Ammon's horn (tissue), 1 donor: ENCODE data around the gene ZC3H11A.
"Not testable (repeated sequence)": the region's sequence is repeated elsewhere in the genome, so short reads cannot be mapped to it uniquely, and the experiment has no call there.

Experiments
- DNase-seq: peaks from one replicate; pipeline ENCODE4 v3.0.0-alpha.2; 2016; ENCODE audit warnings: low spot score

ZC3H11A gene

GRCh38 chr1:203795441-203796235 is at the start of gene ZC3H11A, which contains the start of gene ZBED6:
ZC3H11A (plus strand) TSS chr1:203795623; CDS start chr1:203817071, 21,448 bp downstream.
ZBED6 (plus strand) TSS chr1:203795623; CDS start chr1:203797523, 1,900 bp downstream.
- peak; percentile 99 for DNase-seq

- DNase-seq, result no peak
These were observed 49.1 kb upstream of the ZC3H11A start for GRCh38 chr1:203746281-203746680.

- no peak for DNase-seq
These were observed 44.4 kb upstream of the ZC3H11A start for GRCh38 chr1:203751051-203751450.

GRCh38 chr1:203751618-203752361 is 43.6 kb upstream of the ZC3H11A start:
- DNase-seq, result not testable (repeated sequence)

- DNase-seq, result no peak
These were observed 41.0 kb upstream of the ZC3H11A start for GRCh38 chr1:203754455-203754864.

GRCh38 chr1:203756036-203756435 is 39.4 kb upstream of the ZC3H11A start:
- DNase-seq, result no peak

- not testable (repeated sequence) for DNase-seq
These were observed 36.7 kb upstream of the ZC3H11A start for GRCh38 chr1:203758749-203759148.

GRCh38 chr1:203760506-203760905 is 34.9 kb upstream of the ZC3H11A start:
- no peak for DNase-seq

- DNase-seq, result not testable (repeated sequence)
These were observed 33.5 kb upstream of the ZC3H11A start for GRCh38 chr1:203761958-203762357.

- DNase-seq, result no peak
These were observed 31.9 kb upstream of the ZC3H11A start for GRCh38 chr1:203763505-203763904.

- DNase-seq, result no peak
These were observed 31.1 kb upstream of the ZC3H11A start for GRCh38 chr1:203764105-203765028.

- no peak for DNase-seq
These were observed 30.2 kb upstream of the ZC3H11A start, which contains the start of gene LAX1 for GRCh38 chr1:203765029-203765837. LAX1 (plus strand) TSS chr1:203765183; CDS start chr1:203765566, 383 bp downstream.

GRCh38 chr1:203768256-203768655 is 27.2 kb upstream of the ZC3H11A start:
- no peak for DNase-seq

- DNase-seq, result peak; percentile 81
These were observed 25.7 kb upstream of the ZC3H11A start for GRCh38 chr1:203769505-203770343.

GRCh38 chr1:203771901-203772301 is 23.5 kb upstream of the ZC3H11A start:
- DNase-seq, result no peak

- DNase-seq, result no peak
These were observed 22.6 kb upstream of the ZC3H11A start for GRCh38 chr1:203772836-203773235.

GRCh38 chr1:203776636-203777035 is 18.8 kb upstream of the ZC3H11A start:
- peak; percentile 76 for DNase-seq

GRCh38 chr1:203777596-203777995 is 17.8 kb upstream of the ZC3H11A start:
- no peak for DNase-seq

GRCh38 chr1:203778146-203778545 is 17.3 kb upstream of the ZC3H11A start:
- DNase-seq, result no peak

- no peak for DNase-seq
These were observed 16.6 kb upstream of the ZC3H11A start for GRCh38 chr1:203778789-203779188.
